Measurements from ENCODE around the gene SOX13.
"Not testable (repeated sequence)": the region's sequence is repeated elsewhere in the genome, so short reads cannot be mapped to it uniquely, and the experiment has no call there.

Gene SOX13

DNA sequence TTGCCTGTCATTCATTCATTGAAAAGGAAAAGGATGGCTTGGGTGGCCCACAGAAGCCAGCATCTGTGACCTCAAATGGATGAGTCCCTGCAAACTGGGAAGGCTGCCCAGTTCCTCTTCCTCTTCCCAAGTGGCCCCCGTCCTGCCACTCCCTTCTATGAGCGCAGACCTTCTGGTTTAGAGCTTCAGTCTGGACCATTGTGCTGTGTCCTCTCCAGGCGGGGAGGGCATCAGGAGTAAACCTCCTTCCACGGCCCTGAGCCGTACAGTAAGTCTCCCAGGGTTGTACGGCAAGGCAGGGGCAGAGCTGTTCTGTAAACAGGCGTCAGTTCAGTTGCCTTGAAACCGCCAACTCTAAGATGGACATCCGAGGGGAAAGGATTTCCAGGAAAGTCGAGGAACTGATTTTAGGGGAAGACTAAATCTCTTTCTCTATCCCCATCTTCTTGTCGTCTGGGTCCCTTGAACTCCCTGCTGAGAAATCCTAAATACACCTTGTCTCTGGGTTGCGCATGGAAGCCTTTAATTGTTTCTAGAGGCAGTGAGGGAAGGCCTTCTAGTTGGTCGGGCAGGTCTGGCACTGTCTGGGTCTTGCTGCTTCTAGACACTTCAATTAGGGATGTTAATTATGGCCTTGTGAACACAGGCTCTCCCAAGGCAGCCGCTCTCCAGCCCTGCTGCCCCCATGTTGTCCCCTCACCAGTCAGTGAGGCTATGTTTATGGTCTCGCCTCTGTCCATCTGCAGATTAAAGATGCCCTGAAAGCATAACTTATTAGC is 22.1 kb downstream of the SOX13 start:
- H3K36me3 ChIP-seq (ENCODE audit: insufficient read depth): no peaks in the 10 kb centered on the region
- peaks cover 8% of the 10 kb centered on the region for H3K4me1 ChIP-seq (ENCODE audit: low read depth, poor library complexity, severe bottlenecking)
- no peaks in the 10 kb centered on the region for H4K20me1 ChIP-seq (ENCODE audit: insufficient read depth)
- no peak overlapping the region for H3K4me2 ChIP-seq
- no peaks in the 10 kb centered on the region for H3K79me2 ChIP-seq (ENCODE audit: insufficient read depth, low read depth)
- no peak overlapping the region for H3K27ac ChIP-seq
- TF ChIP-seq, protein P1, sequence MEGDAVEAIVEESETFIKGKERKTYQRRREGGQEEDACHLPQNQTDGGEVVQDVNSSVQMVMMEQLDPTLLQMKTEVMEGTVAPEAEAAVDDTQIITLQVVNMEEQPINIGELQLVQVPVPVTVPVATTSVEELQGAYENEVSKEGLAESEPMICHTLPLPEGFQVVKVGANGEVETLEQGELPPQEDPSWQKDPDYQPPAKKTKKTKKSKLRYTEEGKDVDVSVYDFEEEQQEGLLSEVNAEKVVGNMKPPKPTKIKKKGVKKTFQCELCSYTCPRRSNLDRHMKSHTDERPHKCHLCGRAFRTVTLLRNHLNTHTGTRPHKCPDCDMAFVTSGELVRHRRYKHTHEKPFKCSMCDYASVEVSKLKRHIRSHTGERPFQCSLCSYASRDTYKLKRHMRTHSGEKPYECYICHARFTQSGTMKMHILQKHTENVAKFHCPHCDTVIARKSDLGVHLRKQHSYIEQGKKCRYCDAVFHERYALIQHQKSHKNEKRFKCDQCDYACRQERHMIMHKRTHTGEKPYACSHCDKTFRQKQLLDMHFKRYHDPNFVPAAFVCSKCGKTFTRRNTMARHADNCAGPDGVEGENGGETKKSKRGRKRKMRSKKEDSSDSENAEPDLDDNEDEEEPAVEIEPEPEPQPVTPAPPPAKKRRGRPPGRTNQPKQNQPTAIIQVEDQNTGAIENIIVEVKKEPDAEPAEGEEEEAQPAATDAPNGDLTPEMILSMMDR (conservative IDR thresholded peaks at IDR 0.05; ENCODE audit: low read depth, low read length): no peak
- H3K9ac ChIP-seq: no peak overlapping the region
- no peak overlapping the region for H2AFZ ChIP-seq (ENCODE audit: low read depth)
- H3K27me3 ChIP-seq (ENCODE audit: insufficient read depth, low read depth): no peaks in the 10 kb centered on the region
- no peak overlapping the region for H3K4me3 ChIP-seq (IDR thresholded peaks at IDR 0.05; ENCODE audit: insufficient read depth, low read depth, low read length)

DNA sequence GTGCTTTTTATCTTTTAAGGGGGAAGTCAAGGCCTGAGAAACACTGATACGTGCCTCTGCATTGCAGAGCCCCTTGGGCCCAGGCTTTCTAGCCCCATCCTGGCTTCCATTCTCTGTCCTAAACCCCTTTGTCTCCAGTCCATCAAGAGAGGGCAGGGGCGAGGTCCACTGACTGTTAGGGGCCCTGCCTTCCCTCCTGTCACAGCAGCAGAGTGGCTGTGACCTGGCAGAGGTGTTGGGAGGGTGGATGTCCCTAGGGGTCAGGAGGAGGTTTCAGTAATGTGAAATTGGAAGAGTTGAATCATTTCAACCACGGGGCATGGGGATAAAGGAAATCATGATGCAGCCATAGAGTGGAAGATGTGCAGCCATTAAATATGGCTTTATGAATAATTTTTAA is 24.0 kb downstream of the SOX13 start:
- Histone ChIP-seq H3K9ac (no peak overlapping the region), H3K4me1 (ENCODE audit: low read depth, poor library complexity, severe bottlenecking) (peaks cover 8% of the 10 kb centered on the region), H4K20me1 (ENCODE audit: insufficient read depth) (no peaks in the 10 kb centered on the region), H3K79me2 (ENCODE audit: insufficient read depth, low read depth) (no peaks in the 10 kb centered on the region), H3K27ac (no peak overlapping the region), H3K4me3 (IDR thresholded peaks at IDR 0.05; ENCODE audit: insufficient read depth, low read depth, low read length) (no peak overlapping the region), H3K27me3 (ENCODE audit: insufficient read depth, low read depth) (no peaks in the 10 kb centered on the region), H3K4me2 (no peak overlapping the region), H2AFZ (ENCODE audit: low read depth) (no peak overlapping the region), H3K36me3 (ENCODE audit: insufficient read depth) (no peaks in the 10 kb centered on the region)
- TF ChIP-seq, protein P1 (conservative IDR thresholded peaks at IDR 0.05; ENCODE audit: low read depth, low read length): no peak

DNA sequence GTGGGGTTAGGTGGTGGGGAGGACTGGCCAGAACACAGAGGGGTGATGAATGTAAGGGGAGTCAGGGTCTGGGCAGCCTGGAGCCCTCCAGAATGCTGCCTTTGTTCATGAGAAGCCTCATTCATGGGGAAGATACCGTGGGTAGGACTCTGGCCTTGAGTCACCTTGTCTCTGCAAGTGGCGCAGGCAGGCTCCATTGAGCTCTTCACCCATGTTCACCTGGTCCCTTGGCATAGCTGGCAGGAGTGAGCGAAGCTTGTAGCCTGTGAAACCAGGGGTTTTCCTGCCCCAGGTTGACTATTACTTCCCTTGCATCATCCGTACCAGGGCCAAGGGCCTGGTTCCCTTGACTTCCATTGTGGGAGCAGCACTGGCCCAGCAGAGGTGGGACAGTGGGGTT is 25.8 kb downstream of the SOX13 start:
- H3K4me3 ChIP-seq (IDR thresholded peaks at IDR 0.05; ENCODE audit: insufficient read depth, low read depth, low read length): no peak overlapping the region
- TF ChIP-seq, protein P1 (conservative IDR thresholded peaks at IDR 0.05; ENCODE audit: low read depth, low read length): no peak
- H4K20me1 ChIP-seq (ENCODE audit: insufficient read depth): no peaks in the 10 kb centered on the region
- no peak overlapping the region for H3K9ac ChIP-seq
- no peak overlapping the region for H3K27ac ChIP-seq
- H3K4me2 ChIP-seq: no peak overlapping the region
- no peaks in the 10 kb centered on the region for H3K27me3 ChIP-seq (ENCODE audit: insufficient read depth, low read depth)
- no peaks in the 10 kb centered on the region for H3K4me1 ChIP-seq (ENCODE audit: low read depth, poor library complexity, severe bottlenecking)
- H2AFZ ChIP-seq (ENCODE audit: low read depth): no peak overlapping the region
- no peaks in the 10 kb centered on the region for H3K79me2 ChIP-seq (ENCODE audit: insufficient read depth, low read depth)
- H3K36me3 ChIP-seq (ENCODE audit: insufficient read depth): no peaks in the 10 kb centered on the region

DNA sequence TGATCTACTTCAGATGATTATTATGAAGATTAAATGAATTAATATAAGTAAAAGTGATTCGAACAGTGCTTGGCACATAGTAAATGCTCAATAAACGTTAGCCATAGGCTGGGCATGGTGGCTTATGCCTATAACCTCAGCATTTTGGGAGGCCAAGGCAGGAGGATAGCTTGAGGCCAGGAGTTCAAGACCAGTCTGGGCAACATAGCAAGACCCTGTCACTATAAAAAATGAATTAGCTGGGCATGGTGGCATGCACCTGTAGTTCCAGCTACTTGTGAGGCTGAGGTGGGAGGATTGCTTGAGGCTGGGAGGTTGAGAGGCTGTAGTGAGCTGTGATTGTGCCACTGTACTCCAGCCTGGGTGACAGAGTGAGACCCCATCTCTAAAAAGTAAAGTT is 26.8 kb downstream of the SOX13 start:
- not testable (repeated sequence) for H3K4me1 ChIP-seq (ENCODE audit: low read depth, poor library complexity, severe bottlenecking); H3K79me2 ChIP-seq (ENCODE audit: insufficient read depth, low read depth)

DNA sequence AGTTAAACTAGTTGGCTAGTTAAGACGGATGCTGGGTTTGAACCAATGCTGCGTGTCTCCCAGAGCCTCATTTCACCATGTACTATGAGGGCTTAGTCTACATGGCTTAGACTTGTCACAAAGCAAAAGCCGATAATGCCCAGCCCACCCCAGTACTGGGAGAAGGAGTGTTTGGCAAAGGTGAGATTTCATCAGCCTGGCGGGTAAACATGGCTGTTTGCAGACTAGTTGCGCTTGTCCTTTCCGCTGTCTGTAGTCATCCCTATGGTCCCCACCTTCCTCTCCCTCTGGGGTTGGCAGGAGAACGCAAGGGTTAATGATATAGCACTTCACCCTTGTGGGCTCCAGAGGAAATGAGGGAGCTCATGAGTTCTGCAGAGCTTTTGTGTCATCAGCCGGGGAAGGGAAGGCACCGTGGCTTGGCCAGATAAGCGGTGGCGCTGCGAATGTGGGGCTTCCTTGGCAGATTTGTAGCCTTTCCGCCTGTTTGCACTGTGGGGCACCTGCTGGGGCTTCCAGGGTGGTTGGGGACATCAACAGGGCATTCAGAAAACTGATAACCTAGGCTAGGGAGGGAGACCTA is 29.2 kb downstream of the SOX13 start:
- H3K27ac ChIP-seq: no peak overlapping the region
- H4K20me1 ChIP-seq (ENCODE audit: insufficient read depth): no peaks in the 10 kb centered on the region
- no peaks in the 10 kb centered on the region for H3K4me1 ChIP-seq (ENCODE audit: low read depth, poor library complexity, severe bottlenecking)
- H2AFZ ChIP-seq (ENCODE audit: low read depth): no peak overlapping the region
- H3K79me2 ChIP-seq (ENCODE audit: insufficient read depth, low read depth): no peaks in the 10 kb centered on the region
- H3K27me3 ChIP-seq (ENCODE audit: insufficient read depth, low read depth): no peaks in the 10 kb centered on the region
- H3K36me3 ChIP-seq (ENCODE audit: insufficient read depth): no peaks in the 10 kb centered on the region
- no peak overlapping the region for H3K4me2 ChIP-seq
- TF ChIP-seq, protein P1 (conservative IDR thresholded peaks at IDR 0.05; ENCODE audit: low read depth, low read length): no peak
- no peak overlapping the region for H3K9ac ChIP-seq
- no peak overlapping the region for H3K4me3 ChIP-seq (IDR thresholded peaks at IDR 0.05; ENCODE audit: insufficient read depth, low read depth, low read length)

More for the DNA sequence above, 26.8 kb downstream of the SOX13 start:
- H3K4me2 ChIP-seq; H4K20me1 ChIP-seq (ENCODE audit: insufficient read depth); H3K36me3 ChIP-seq (ENCODE audit: insufficient read depth); H3K27me3 ChIP-seq (ENCODE audit: insufficient read depth, low read depth); H3K4me3 ChIP-seq (IDR thresholded peaks at IDR 0.05; ENCODE audit: insufficient read depth, low read depth, low read length); H3K27ac ChIP-seq; H3K9ac ChIP-seq; H2AFZ ChIP-seq (ENCODE audit: low read depth): not testable (repeated sequence)
